Bronchus fibroblast of lung (primary cell): ENCODE measurements around the gene TBL3. TPM values are rescaled to one million over a fixed set of nuclear protein-coding genes. Genes with fewer than 3 reads are reported as not detected.

ENCODE experiments used
- total RNA-seq: library from RNA; depleted of rRNA; stranded (reverse); fragments of >200 nt; gene quantifications from 2 replicates; pipeline ENCODE4 v1.2.3, GENCODE V29; 2015

TBL3 gene
- 94.1 and 97.0 TPM in 2 replicates for total RNA-seq

GRCh38 chr16:1971796-1972489, at the start of gene TBL3:
TBL3 (plus strand) TSS chr16:1972053; CDS start chr16:1972165, 112 bp downstream.

DNA sequence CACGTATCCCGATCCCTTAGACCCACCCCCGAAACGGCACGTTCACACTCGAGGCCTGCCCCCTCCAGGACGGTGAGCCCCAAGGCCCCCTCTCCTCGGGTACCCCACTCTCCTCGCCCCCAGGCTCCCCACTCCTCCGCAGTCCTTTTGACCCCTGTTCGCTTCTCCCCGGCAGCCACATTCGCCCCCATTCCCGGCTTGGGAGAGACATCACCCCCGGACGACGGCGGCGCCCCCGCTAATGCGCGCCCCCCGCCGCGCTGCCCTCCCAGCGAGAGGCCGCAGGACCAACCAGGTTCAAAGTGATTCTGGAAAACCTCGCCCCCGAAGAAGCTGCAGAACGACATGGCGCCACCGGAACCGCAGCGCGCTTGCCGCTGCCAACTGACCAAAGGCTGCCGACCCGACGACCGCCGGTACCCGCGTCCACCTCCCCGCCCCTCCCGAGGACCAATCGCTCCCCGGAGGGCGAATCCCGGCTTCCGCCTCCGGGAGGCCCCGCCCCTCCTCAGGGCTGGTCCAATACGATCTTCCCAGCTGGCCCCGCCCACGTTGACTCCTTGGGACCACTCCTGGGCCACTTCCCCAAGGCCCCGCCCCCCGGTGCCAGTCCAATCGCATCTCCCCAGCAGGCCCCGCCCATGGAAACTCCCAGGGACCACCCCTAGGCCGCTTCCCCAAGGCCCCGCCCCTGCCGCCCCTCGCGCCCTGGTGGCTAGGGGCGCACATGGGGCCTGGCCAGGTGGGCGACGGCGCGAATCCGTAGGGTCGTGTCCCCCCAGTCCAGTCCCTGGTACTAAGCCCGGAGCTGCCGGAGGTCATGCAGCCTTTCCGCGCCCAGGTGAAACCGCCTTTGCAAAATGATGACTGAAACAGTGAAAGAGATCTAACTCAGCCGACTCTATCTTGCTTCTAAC, 28.8 kb upstream of the TBL3 start, which contains the start of gene MSRB1:
Gene MSRB1 (minus strand): TSS at position 390 of the 917 bp plus-strand sequence. CDS start 43 bp downstream, at position 347.

DNA sequence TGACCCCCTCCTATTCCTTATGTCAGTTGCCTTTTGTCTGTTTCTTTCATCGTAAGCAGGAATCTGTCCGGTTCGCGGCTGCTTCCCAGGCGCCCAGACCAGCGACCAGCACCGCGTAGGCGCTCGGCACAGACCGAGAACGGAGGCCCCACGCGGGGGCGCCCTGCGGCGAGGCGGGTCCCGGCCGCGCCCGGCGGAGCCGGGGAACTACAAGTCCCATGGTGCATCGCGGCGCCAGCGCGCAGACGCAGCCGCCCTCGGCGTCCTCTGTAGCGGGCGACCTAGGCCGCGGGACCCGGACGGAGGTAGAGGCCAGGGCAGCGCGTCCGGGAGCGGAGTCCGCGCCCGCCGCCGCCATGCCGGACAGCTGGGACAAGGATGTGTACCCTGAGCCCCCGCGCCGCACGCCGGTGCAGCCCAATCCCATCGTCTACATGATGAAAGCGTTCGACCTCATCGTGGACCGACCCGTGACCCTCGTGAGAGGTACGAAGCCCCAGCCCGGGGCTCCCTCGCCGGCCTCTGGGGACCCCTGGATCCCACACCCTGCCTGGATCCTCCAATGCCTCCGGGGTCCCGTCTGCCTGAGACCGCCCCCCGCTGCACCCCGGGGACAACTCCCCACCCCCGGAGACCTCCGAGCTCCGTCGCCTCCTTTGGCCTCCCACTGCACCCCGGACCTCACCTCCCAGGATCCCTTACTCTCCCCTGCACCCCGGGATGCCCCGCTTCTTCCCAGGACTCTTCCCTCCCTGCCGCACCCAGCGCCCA, 12.4 kb upstream of the TBL3 start, which contains the start of gene NDUFB10:
Gene NDUFB10 (plus strand): TSS at position 270 of the 771 bp plus-strand sequence. CDS start 87 bp downstream, at position 357.

DNA sequence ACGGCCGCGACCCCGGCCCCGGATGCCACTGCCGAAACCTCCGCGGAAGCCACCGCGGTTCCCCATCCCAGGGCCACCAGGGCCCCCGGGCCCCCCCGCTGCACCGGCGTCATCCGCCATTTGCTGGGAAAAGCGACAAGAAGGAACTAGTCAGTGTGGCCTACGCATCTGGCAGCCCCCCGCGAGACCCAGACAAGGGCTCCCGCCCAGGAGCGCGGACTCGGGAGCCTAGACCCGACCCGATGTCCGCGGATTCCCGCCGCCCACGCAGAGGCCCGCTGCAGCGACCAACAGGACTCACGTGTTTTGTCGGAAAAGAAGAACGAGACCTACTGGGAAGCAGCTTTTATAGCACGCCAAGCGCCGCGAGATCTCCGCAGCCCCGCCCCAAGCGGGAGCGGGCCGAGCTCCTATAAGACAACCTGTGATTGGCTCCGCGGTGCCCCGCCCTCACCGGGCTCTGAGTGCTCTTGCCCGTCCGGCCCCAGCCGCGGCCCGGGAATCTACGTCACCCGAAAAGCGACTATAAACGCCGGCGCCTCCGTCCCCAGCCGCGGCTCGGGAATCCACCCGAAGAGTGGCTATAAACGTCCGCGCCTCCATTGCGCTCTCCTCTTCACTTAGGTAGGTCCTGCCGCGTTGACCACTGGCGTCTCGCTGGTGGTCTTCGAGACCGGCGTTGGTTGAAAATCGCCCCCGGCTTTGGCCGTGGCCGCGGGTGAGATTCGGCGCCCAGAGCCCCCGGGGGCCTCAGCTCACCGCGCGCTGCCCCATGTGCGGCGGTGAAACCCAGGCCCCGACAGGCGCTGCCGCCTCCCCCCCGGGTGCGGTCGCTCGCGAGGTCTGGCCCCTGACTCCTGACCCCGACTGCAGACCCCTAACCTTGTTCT, 7.1 kb upstream of the TBL3 start, which contains the start of gene RPS2:
Gene RPS2 (minus strand): TSS at position 321 of the 890 bp plus-strand sequence. CDS start 201 bp downstream, at position 120.

GRCh38 chr16:1966460-1966859, 5.4 kb upstream of the TBL3 start, which contains the start of gene RNF151:
RNF151 (plus strand) TSS chr16:1966856; CDS start chr16:1966882, 26 bp downstream.

GRCh38 chr16:1981398-1981836, 9.6 kb downstream of the TBL3 start, which contains the start of gene NOXO1:
NOXO1 (minus strand) TSS chr16:1981469; CDS start chr16:1981179, 290 bp downstream.

DNA sequence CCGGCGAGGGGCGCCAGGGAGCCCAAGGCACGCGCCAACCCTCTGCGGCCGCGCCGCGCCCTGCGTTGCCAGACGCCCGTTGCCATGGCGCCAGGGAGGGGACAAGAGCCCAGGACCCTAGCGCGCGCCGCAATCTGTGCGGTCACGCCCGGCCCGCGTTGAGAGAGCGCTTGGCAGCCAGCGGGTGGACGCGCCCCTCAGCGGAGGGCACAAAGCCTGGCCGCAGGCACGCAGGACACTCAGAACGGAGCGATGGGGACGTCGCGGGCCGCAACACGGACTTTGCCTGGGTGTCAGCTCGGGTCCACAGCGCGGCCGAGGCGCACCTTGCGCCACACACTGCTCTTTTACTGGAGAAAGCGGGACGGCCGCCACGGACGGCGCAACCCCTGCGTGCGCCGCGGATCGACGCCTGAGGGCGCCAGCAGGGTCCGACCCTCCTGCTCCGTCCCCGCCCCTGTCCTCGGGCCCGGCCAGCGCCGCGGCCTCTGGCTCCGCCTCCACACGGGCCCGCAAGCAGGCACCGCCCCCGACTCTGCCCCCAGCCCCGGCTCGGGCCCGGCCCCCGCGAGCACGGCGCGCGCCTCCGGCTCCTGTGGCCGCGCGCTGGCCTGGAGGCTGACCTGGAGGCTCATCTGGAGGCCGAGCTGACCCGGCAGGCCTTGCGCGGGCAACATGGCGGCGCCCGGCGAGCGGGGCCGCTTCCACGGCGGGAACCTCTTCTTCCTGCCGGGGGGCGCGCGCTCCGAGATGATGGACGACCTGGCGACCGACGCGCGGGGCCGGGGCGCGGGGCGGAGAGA, 11.9 kb downstream of the TBL3 start, which contains the start of gene GFER:
Gene GFER (plus strand): TSS at position 650 of the 803 bp plus-strand sequence. CDS start 26 bp downstream, at position 676.

DNA sequence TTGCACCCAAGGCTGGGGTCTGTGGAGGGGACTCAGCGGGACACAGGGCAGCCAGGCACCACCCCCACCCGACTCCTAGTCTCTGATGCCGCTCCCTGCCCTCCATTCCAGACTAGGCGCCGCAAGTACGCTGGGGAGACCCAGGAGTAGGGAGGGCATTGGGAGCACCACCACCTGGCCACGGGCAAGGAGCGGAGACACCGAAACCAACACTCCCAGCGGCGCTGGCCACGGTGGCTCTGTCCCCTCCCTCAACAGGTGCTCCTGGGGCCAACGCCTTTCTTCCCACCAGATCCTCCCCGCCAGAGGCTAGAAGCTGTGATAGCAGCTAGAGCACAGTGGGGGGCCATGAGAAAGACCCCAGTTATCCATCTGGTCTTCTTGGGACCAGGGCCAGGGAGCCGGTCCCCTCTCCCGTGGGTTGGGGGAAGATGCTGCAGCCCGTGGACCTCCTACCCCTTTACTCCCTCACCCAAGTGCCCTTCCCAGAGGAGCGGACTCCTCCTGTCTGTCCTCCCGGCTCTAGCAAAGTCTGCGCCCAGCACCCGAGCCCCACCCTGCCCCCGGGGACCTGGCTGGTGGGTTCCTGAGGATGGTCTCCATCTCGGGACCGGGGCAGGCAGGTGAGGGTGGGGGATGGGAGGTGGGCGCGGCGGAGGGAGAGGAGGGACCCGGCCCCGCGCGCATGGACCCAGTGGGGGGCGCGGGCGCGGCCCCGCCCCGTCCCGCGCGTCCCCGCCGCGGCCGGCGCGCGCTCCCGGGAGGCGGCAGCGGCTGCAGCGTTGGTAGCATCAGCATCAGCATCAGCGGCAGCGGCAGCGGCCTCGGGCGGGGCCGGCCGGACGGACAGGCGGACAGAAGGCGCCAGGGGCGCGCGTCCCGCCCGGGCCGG, 17.6 kb downstream of the TBL3 start, which contains the start of gene SYNGR3:
Gene SYNGR3 (plus strand): TSS at position 762 of the 892 bp plus-strand sequence. CDS start 133 bp downstream, outside the sequence.

GRCh38 chr16:2009791-2010510, 38.1 kb downstream of the TBL3 start, which contains the start of gene ZNF598:
ZNF598 (minus strand) TSS chr16:2009821.

GRCh38 chr16:2019518-2019920, 47.7 kb downstream of the TBL3 start, which contains the start of gene NPW:
NPW (plus strand) TSS chr16:2019785.

GRCh38 chr16:2026461-2027023, 54.7 kb downstream of the TBL3 start, which contains the start of gene NHERF2:
NHERF2 (plus strand) TSS chr16:2026902; CDS start chr16:2027006, 104 bp downstream.

Other genes starting within 250 kb of the TBL3 start
- 73.6 and 90.8 TPM in 2 replicates for gene NME3, start 200.5 kb upstream of the TBL3 start, total RNA-seq
- gene EME2, start 199.2 kb upstream of the TBL3 start, total RNA-seq, result 2.4 and 2.5 TPM in 2 replicates
- 155 TPM in 2 replicates for gene MRPS34, start 198.9 kb upstream of the TBL3 start, total RNA-seq
- gene SPSB3, start 189.5 kb upstream of the TBL3 start, total RNA-seq, result 31.8 and 35.5 TPM in 2 replicates
- gene NUBP2, start 189.1 kb upstream of the TBL3 start, total RNA-seq, result 111 and 116 TPM in 2 replicates
- gene IGFALS, start 178.3 kb upstream of the TBL3 start, total RNA-seq, result 0.30 TPM in 1 of 2 replicates, not detected in the other
- gene HAGH, start 145.2 kb upstream of the TBL3 start, total RNA-seq, result 62.4 and 71.3 TPM in 2 replicates
- gene FAHD1, start 144.8 kb upstream of the TBL3 start, total RNA-seq, result 33.6 and 52.6 TPM in 2 replicates
- gene MEIOB, start 99.9 kb upstream of the TBL3 start, total RNA-seq, result 0.30 TPM in 1 of 2 replicates, not detected in the other
- not detected in 2 replicates for gene HS3ST6, start 53.6 kb upstream of the TBL3 start, total RNA-seq
- 9.8 and 12.0 TPM in 2 replicates for gene MSRB1, start 28.9 kb upstream of the TBL3 start, total RNA-seq
- not detected in 2 replicates for gene RPL3L, start 17.4 kb upstream of the TBL3 start, total RNA-seq
- gene NDUFB10, start 12.5 kb upstream of the TBL3 start, total RNA-seq, result 323 and 367 TPM in 2 replicates
- 4,271 and 4,630 TPM in 2 replicates for gene RPS2, start 7.2 kb upstream of the TBL3 start, total RNA-seq
- not detected in 2 replicates for gene RNF151, start 5.2 kb upstream of the TBL3 start, total RNA-seq
- not detected in 2 replicates for gene NOXO1, start 9.4 kb downstream of the TBL3 start, total RNA-seq
- gene GFER, start 12.1 kb downstream of the TBL3 start, total RNA-seq, result 21.1 and 43.7 TPM in 2 replicates
- 4.2 and 8.4 TPM in 2 replicates for gene SYNGR3, start 17.9 kb downstream of the TBL3 start, total RNA-seq
- gene ZNF598, start 37.8 kb downstream of the TBL3 start, total RNA-seq, result 44.0 and 45.6 TPM in 2 replicates
- gene NPW, start 47.7 kb downstream of the TBL3 start, total RNA-seq, result 1.6 and 1.8 TPM in 2 replicates
- gene NHERF2, start 54.8 kb downstream of the TBL3 start, total RNA-seq, result 47.4 and 58.7 TPM in 2 replicates
- gene NTHL1, start 75.8 kb downstream of the TBL3 start, total RNA-seq, result 49.2 and 53.0 TPM in 2 replicates
- 36.0 and 55.9 TPM in 2 replicates for gene TSC2, start 75.9 kb downstream of the TBL3 start, total RNA-seq
- 74.8 and 88.1 TPM in 2 replicates for gene PKD1, start 163.8 kb downstream of the TBL3 start, total RNA-seq
- gene RAB26, start 176.6 kb downstream of the TBL3 start, total RNA-seq, result 1.5 and 3.3 TPM in 2 replicates
- gene TRAF7, start 183.7 kb downstream of the TBL3 start, total RNA-seq, result 54.0 and 62.0 TPM in 2 replicates
- gene CASKIN1, start 224.6 kb downstream of the TBL3 start, total RNA-seq, result under 0.01 TPM in 1 of 2 replicates, not detected in the other
- gene MLST8, start 233.4 kb downstream of the TBL3 start, total RNA-seq, result 80.4 and 86.6 TPM in 2 replicates
- gene BRICD5, start 238.8 kb downstream of the TBL3 start, total RNA-seq, result 1.3 and 2.7 TPM in 2 replicates
- gene PGP, start 242.8 kb downstream of the TBL3 start, total RNA-seq, result 24.5 and 27.1 TPM in 2 replicates